HepG2 (cell line): ENCODE results near the gene ARHGAP23. TPM values are rescaled to one million over a fixed set of nuclear protein-coding genes. Genes with fewer than 3 reads are reported as not detected.
A peak's percentile ranks its signal among the peaks of the same experiment; 100 is the strongest.

ENCODE experiments used
- ATAC-seq: fragments of 200-7000 bp; cut with Tn5 transposase; 3 replicates; pipeline ENCODE4 v1.9.1; 2020; ENCODE audit warnings: mild to moderate bottlenecking, moderate library complexity
- BruUV-seq: library from RNA; stranded (reverse); fragments of 400-500 nt; replicated peaks from 2 replicates; lab custom pipeline; 2021; lab: Mats Ljungman, UMichigan
- CTCF ChIA-PET: fragments of 300-600 bp; formaldehyde crosslinking; extraction: SDS; loops from one replicate; lab custom pipeline; 2021; ENCODE audit warnings: low total read pairs, inconsistent platforms, low intra/inter-chr PET ratio; lab: Yijun Ruan, JAX
- POLR2A ChIA-PET: fragments of 350-600 bp; sonication (Branson Sonifier 250); formaldehyde crosslinking; loops from one replicate; lab custom pipeline; 2020; ENCODE audit warnings: antibody characterized with exemption, inconsistent platforms; lab: Yijun Ruan, JAX
- DNase-seq: peaks from one replicate; pipeline ENCODE4 v3.0.0-alpha.2; 2015; ENCODE audit warnings: low spot score
- FAIRE-seq: peaks from 3 replicates; lab custom pipeline; 2011; peaks lifted over from hg19 to GRCh38; lab: Jason Lieb, UNC
- H2AFZ ChIP-seq: one replicate; pipeline ENCODE4 v1.6.1; 2011; ENCODE audit warnings: low read length, inconsistent platforms
- H3K27ac ChIP-seq: fragments of 300-600 bp; 3 replicates; pipeline ENCODE4 v1.8.0; 2011; ENCODE audit warnings: mixed run types, mild to moderate bottlenecking, mixed read lengths, low read length, inconsistent platforms; ENCODE audit not compliant: insufficient read depth; ENCODE audit errors: extremely low read length
- H3K27me3 ChIP-seq, 2 experiments: fragments of 200-600 bp in 1 of 2; 2 replicates in 1 of 2; 3 replicates in 1 of 2; pipeline versions ENCODE4 v1.6.0 to v1.8.0; 2011; ENCODE audit warnings: low read length in 2 of 2, mild to moderate bottlenecking in 2 of 2, moderate library complexity in 2 of 2, inconsistent platforms in 1 of 2; ENCODE audit not compliant: insufficient read depth in 2 of 2, control insufficient read depth in 1 of 2
- H3K36me3 ChIP-seq, 2 experiments: fragments of 200-600 bp in 1 of 2; replicated peaks in 1 of 2; 2 replicates in 1 of 2; 3 replicates in 1 of 2; pipeline versions ENCODE4 v1.5.1 to v1.8.0; 2011; ENCODE audit warnings: low read length in 2 of 2, inconsistent platforms in 1 of 2; ENCODE audit not compliant: insufficient read depth in 2 of 2, control insufficient read depth in 1 of 2
- H3K4me1 ChIP-seq: 2 replicates; pipeline ENCODE4 v1.5.1; 2012; ENCODE audit warnings: low read length, inconsistent platforms; ENCODE audit not compliant: insufficient read depth
- H3K4me2 ChIP-seq: 2 replicates; pipeline ENCODE4 v1.6.0; 2011; ENCODE audit warnings: low read depth, low read length, inconsistent platforms
- H3K4me3 ChIP-seq, 3 experiments: fragments of 200-600 bp in 1 of 3; sonication (generic), shearing (Covaris generic) in 1 of 3; replicated peaks in 1 of 3; 2 replicates each; pipeline ENCODE4 v1.5.1; 2011 to 2016; ENCODE audit warnings: low read length in 3 of 3, inconsistent platforms in 2 of 3, low read depth in 2 of 3, mild to moderate bottlenecking in 2 of 3, control low read depth in 1 of 3, mixed read lengths in 1 of 3; ENCODE audit not compliant: insufficient read depth in 1 of 3
- H3K79me2 ChIP-seq: one replicate; pipeline ENCODE4 v1.6.1; 2011; ENCODE audit warnings: low read length, inconsistent platforms; ENCODE audit not compliant: insufficient read depth
- H3K9ac ChIP-seq: 2 replicates; pipeline ENCODE4 v1.6.0; 2011; ENCODE audit warnings: mild to moderate bottlenecking, low read depth, low read length, inconsistent platforms; ENCODE audit not compliant: insufficient read depth
- H3K9me3 ChIP-seq: 2 replicates; pipeline ENCODE4 v1.5.1; 2012; ENCODE audit warnings: mild to moderate bottlenecking, low read length
- H4K20me1 ChIP-seq: 2 replicates; pipeline ENCODE4 v1.6.0; 2011; ENCODE audit warnings: inconsistent platforms, mild to moderate bottlenecking, low read length, moderate library complexity; ENCODE audit not compliant: insufficient read depth
- EED ChIP-seq: sonication (generic); formaldehyde crosslinking; IDR thresholded peaks from 2 replicates; pipeline ENCODE4 v1.5.0; 2020; ENCODE audit warnings: mild to moderate bottlenecking, missing genetic modification reagents
- EZH2 ChIP-seq: conservative IDR thresholded peaks from 2 replicates; pipeline ENCODE4 v1.6.1; 2012; ENCODE audit warnings: mild to moderate bottlenecking, low read depth, low read length, moderate library complexity
- FOSL1 ChIP-seq: sonication (generic); formaldehyde crosslinking; IDR thresholded peaks from 2 replicates; pipeline ENCODE4 v1.9.0; 2021; ENCODE audit warnings: missing genetic modification reagents, borderline replicate concordance
- FOXO4 ChIP-seq: sonication (generic); formaldehyde crosslinking; conservative IDR thresholded peaks from 2 replicates; pipeline ENCODE4 v1.8.1; 2023; ENCODE audit warnings: missing genetic modification reagents
- KLF15 ChIP-seq: sonication (generic); formaldehyde crosslinking; IDR thresholded peaks from 2 replicates; pipeline ENCODE4 v1.8.1; 2023; ENCODE audit warnings: borderline replicate concordance, mild to moderate bottlenecking, inconsistent platforms, missing genetic modification reagents, mixed read lengths
- POGZ ChIP-seq: sonication (generic); formaldehyde crosslinking; IDR thresholded peaks from 2 replicates; pipeline ENCODE4 v1.4.0; 2020; ENCODE audit warnings: mild to moderate bottlenecking, missing genetic modification reagents
- WGBS: methylation state at CpG from one replicate; pipeline ENCODE4 v1.1.6; 2017; ENCODE audit warnings: low lambda C conversion rate; 5-methylcytosine and 5-hydroxymethylcytosine counted together
- in situ Hi-C: cut with HindIII; loops from 2 replicates; pipeline ENCODE4 v1.10.0; 2017; ENCODE audit warnings: low pct_unique_long_range_greater_than_20kb; ENCODE audit not compliant: extremely low pct_ligation_motif_present
- intact Hi-C: fragments of 100-400 bp; cut with micrococcal nuclease; formaldehyde crosslinking; loops from one replicate; pipeline ENCODE4 v1.10.0; 2022; ENCODE audit not compliant: unreplicated experiment
- polyA plus RNA-seq, 8 experiments: library from polyadenylated mRNA; depleted of rRNA in 3 of 8; stranded (reverse) in 7 of 8; unstranded in 1 of 8; fragments of >200 nt; fragmentation: Illumina TruSeq in 4 of 8; extraction: Trizol in 4 of 8; gene quantifications; 2 replicates each; pipeline versions ENCODE4 v1.2.1 to v1.2.3, GENCODE V29; 2011 to 2016; ENCODE audit warnings: low read depth in 4 of 8, missing spikeins in 1 of 8, mixed read lengths in 1 of 8; ENCODE audit not compliant: insufficient read depth in 1 of 8
- total RNA-seq, 5 experiments: library from RNA; depleted of rRNA; stranded (reverse); fragments of >200 nt; fragmentation: Illumina TruSeq; extraction: Trizol; gene quantifications; 2 replicates each; pipeline ENCODE4 v1.2.3, GENCODE V29; 2016; ENCODE audit warnings: low read depth in 1 of 5

ARHGAP23 gene
- total and polyA plus RNA-seq, 2 of the 13 experiments (the other 11 are each of a cell fraction or from before 2014, with no cell fraction given), result 0.03 TPM; not detected in 1

DNA sequence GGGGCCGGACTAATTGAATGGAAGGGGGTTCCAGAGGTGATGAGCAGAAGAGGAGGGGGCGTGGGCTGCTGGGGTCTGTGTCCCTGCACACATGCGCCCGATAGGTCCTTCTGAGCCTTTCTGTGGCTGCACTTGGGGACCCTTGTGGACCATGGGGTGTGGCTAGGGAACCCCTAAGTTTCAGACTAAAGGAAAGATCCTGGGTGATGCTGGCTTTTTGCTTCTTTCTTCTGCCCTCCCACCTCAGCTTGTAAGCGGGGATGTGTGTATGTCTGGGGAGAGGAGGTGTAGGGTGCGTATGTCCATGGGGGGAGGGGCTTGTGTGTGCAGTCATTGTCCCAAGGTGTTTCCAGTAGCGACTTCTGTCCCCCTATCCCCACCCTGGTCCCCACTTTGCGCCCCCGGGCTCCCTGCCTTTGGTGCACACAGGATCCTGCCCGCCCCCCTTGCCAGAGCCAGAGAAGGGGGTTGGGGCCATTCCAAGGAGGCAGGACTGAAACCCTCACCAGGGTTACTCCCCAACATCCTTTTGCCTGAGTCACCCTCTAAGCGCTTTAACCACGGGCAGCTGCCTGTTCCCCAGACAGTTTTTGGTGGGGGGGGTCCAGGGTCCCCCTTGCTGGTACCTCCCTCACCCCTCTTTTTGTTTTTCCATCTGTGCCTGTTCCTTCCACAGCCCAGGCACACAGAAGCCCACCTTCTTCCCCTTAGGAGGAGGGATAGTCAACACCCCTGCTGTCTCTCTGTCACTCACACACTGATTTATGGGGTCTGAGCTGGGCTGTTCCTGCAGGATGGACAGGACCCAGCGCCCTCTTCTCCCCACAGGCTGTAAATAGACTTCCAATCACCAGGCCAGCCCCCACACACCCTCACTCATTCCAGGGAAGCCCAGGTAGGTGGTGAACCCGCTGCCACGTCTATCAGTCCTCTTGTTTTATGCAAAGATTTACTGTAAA, 83.2 kb downstream of the ARHGAP23 start:
- no peaks in the 10 kb centered on the region for H3K36me3 ChIP-seq
- no peaks in the 10 kb centered on the region for H3K79me2 ChIP-seq
- H3K27me3 ChIP-seq, result peaks cover 5 to 60% of the 10 kb centered on the region in 2 experiments; a peak in 4 of 5 replicates
- WGBS, result 51% methylated on average over 15 of the region's 15 CpGs
- ATAC-seq, result no peak
- no TSS peak for BruUV-seq
- TF ChIP-seq POGZ (no peak), FOSL1 (CRISPR knock-in tag) (no peak), KLF15 (CRISPR knock-in tag) (no peak), FOXO4 (CRISPR knock-in tag) (no peak), EZH2 (0 out of 2 replicates have a peak, but pooled peaks have one; percentile 39), EED (CRISPR knock-in tag) (0 out of 2 replicates have a peak, but pooled peaks have one; percentile 24)
- peaks cover 25% of the 10 kb centered on the region for H3K4me1 ChIP-seq
- no peaks in the 10 kb centered on the region for H4K20me1 ChIP-seq
- intact Hi-C loops, result loop anchor here (5.0 kb wide), 1 partner anchor 46 kb away; no protein-coding TSS in a partner anchor
- no peaks in the 10 kb centered on the region for H3K9me3 ChIP-seq
- no peak overlapping the region for H2AFZ ChIP-seq
- POLR2A ChIA-PET, result no interaction called here
- DNase-seq, result no peak
- CTCF ChIA-PET, result interaction anchor here (0.8 to 2.5 kb wide), 5 partner anchors 19 to 156 kb away, joined by 3 to 14 read pairs (median 3); partner anchors contain the start of gene SRCIN1
- no peak for FAIRE-seq
- in situ Hi-C loops, result no loop called here
- H3K4me3 ChIP-seq, result peak overlapping the region in 2 of 3 experiments; percentile 30 to 66; a peak in 2 of 6 replicates
- H3K27ac ChIP-seq, result no peak overlapping the region
- H3K9ac ChIP-seq, result no peak overlapping the region
- peak overlapping the region; percentile 74 for H3K4me2 ChIP-seq
